A673 (cell line): ENCODE data around the gene ATAD3C.

Experiments used
- EZH2 ChIP-seq: fragments of 200-600 bp; sonication (generic); IDR thresholded peaks from 2 replicates; pipeline ENCODE4 v1.6.1; 2017; ENCODE audit warnings: borderline replicate concordance, low read depth, mild to moderate bottlenecking, mixed read lengths, antibody characterized with exemption, low read length; ENCODE audit not compliant: poor library complexity, severe bottlenecking
- TF ChIP-seq, protein P1 (sequence below): fragments of 300-800, 200-600 bp; sonication (generic); conservative IDR thresholded peaks from 2 replicates; pipeline ENCODE4 v1.5.1; 2017; ENCODE audit warnings: low read depth, mild to moderate bottlenecking, antibody characterized with exemption, low read length, moderate library complexity, mixed read lengths

- TF ChIP-seq, protein P1, sequence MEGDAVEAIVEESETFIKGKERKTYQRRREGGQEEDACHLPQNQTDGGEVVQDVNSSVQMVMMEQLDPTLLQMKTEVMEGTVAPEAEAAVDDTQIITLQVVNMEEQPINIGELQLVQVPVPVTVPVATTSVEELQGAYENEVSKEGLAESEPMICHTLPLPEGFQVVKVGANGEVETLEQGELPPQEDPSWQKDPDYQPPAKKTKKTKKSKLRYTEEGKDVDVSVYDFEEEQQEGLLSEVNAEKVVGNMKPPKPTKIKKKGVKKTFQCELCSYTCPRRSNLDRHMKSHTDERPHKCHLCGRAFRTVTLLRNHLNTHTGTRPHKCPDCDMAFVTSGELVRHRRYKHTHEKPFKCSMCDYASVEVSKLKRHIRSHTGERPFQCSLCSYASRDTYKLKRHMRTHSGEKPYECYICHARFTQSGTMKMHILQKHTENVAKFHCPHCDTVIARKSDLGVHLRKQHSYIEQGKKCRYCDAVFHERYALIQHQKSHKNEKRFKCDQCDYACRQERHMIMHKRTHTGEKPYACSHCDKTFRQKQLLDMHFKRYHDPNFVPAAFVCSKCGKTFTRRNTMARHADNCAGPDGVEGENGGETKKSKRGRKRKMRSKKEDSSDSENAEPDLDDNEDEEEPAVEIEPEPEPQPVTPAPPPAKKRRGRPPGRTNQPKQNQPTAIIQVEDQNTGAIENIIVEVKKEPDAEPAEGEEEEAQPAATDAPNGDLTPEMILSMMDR, result no peak
- TF ChIP-seq EZH2, result no peak
Measured at GRCh38 chr1:1487701-1488100, 38.2 kb downstream of the ATAD3C start.
